OCI-LY3 (cell line): ENCODE results near the gene TMSB15A.
"Not testable (repeated sequence)": the region's sequence is repeated elsewhere in the genome, so short reads cannot be mapped to it uniquely, and the experiment has no call there.

Experiments used
- H2AFZ ChIP-seq: fragments of 200-600, 300-600 bp; shearing (Covaris generic); 2 replicates; pipeline ENCODE4 v1.6.0; 2014; ENCODE audit warnings: antibody characterized with exemption, low read depth, low read length
- H3K27ac ChIP-seq: fragments of 200-600, 300-600 bp; sonication (generic); 2 replicates; pipeline ENCODE4 v1.5.1; 2014; ENCODE audit warnings: mild to moderate bottlenecking, low read length, moderate library complexity, mixed read lengths
- H3K27me3 ChIP-seq: fragments of 200-600, 300-600 bp; sonication (generic); 2 replicates; pipeline ENCODE4 v1.6.1; 2014; ENCODE audit warnings: low read depth, low read length, mixed read lengths
- H3K36me3 ChIP-seq: fragments of 200-600, 300-600 bp; sonication (generic); replicated peaks from 2 replicates; pipeline ENCODE3; 2014; ENCODE audit warnings: low read depth, low read length, mixed read lengths
- H3K4me1 ChIP-seq: fragments of 300-600, 200-600 bp; sonication (generic); 2 replicates; pipeline ENCODE4 v1.6.1; 2014; ENCODE audit warnings: low read length, mixed read lengths
- H3K4me2 ChIP-seq: fragments of 200-600, 300-600 bp; sonication (generic); 2 replicates; pipeline ENCODE4 v1.6.1; 2014; ENCODE audit warnings: low read length, mixed read lengths
- H3K4me3 ChIP-seq: fragments of 300-600, 200-600 bp; sonication (generic); 2 replicates; pipeline ENCODE4 v1.5.1; 2014; ENCODE audit warnings: antibody characterized with exemption, mild to moderate bottlenecking, low read length, moderate library complexity
- H3K79me2 ChIP-seq: fragments of 300-600, 200-600 bp; shearing (Covaris generic); 2 replicates; pipeline ENCODE4 v1.6.1; 2014; ENCODE audit warnings: mild to moderate bottlenecking, low read length, mixed read lengths
- H3K9ac ChIP-seq: fragments of 300-600, 200-600 bp; shearing (Covaris generic); 2 replicates; pipeline ENCODE4 v1.6.0; 2014; ENCODE audit warnings: mild to moderate bottlenecking, low read length, moderate library complexity
- H3K9me3 ChIP-seq: fragments of 200-600, 300-600 bp; shearing (Covaris generic); 2 replicates; pipeline ENCODE4 v1.6.1; 2014; ENCODE audit warnings: low read length, mixed read lengths; ENCODE audit not compliant: insufficient read depth
- H4K20me1 ChIP-seq: fragments of 200-600, 300-600 bp; sonication (generic); 2 replicates; pipeline ENCODE4 v1.6.1; 2016; ENCODE audit warnings: low read length, mixed read lengths; ENCODE audit not compliant: insufficient read depth
- CTCF ChIP-seq: fragments of 200-600, 300-600 bp; sonication (generic); IDR thresholded peaks from 2 replicates; pipeline ENCODE4 v1.5.1; 2014; ENCODE audit warnings: antibody characterized with exemption, low read length, low read depth
- EZH2phosphoT487 ChIP-seq: fragments of 200-600 bp; shearing (Covaris generic); IDR thresholded peaks from 2 replicates; pipeline ENCODE4 v1.6.1; 2018; ENCODE audit warnings: antibody characterized with exemption, mixed run types, low read depth

The TMSB15A gene

DNA sequence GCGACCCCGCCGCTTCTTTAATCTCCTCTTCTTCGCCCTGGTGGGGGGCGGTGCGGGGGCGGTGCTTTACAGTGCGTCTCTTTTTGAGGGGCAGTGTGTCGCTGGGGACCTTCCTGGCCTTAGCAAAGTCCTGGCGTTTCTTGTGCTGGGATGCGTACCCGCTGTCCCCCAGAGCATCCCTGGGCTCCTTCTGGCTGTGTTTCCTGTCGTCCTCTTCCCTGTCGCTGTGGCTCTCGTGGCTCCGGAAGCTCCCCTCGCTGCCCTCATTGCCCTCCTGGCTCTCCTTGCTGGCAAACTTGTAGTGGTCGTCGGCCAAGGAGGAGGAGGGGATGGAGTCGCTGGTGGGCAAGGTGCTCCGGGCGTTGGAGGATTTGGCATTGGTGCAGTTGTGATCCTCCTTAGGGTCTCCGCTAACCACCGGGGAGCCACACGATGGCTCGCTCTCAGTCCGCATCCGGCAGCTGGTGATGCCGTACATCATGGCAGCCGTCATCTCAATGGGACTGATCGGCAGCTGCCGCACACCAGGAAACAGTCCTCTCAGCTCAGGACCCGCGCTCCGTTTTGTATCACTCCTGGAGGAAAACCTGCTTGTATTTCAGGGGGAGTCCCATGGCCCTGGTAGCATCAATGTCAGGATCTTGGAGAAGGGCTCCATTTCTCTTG is 30.4 kb upstream of the TMSB15A start:
- Histone ChIP-seq H3K36me3 (no peaks in the 10 kb centered on the region), H3K79me2 (no peaks in the 10 kb centered on the region), H3K9ac (no peak overlapping the region), H2AFZ (no peak overlapping the region), H4K20me1 (no peaks in the 10 kb centered on the region), H3K27me3 (no peaks in the 10 kb centered on the region), H3K4me1 (no peaks in the 10 kb centered on the region), H3K4me3 (no peak overlapping the region), H3K9me3 (no peaks in the 10 kb centered on the region), H3K4me2 (no peak overlapping the region), H3K27ac (no peak overlapping the region)
- no peak for TF ChIP-seq EZH2phosphoT487
- TF ChIP-seq CTCF = no peak

- not testable (repeated sequence) for H4K20me1 ChIP-seq, H3K4me2 ChIP-seq, H2AFZ ChIP-seq, H3K27me3 ChIP-seq, H3K79me2 ChIP-seq, H3K4me3 ChIP-seq, H3K9ac ChIP-seq, H3K27ac ChIP-seq, H3K36me3 ChIP-seq, H3K9me3 ChIP-seq, H3K4me1 ChIP-seq
These were observed 29.6 kb upstream of the TMSB15A start for GRCh38 chrX:102546175-102546574.

DNA sequence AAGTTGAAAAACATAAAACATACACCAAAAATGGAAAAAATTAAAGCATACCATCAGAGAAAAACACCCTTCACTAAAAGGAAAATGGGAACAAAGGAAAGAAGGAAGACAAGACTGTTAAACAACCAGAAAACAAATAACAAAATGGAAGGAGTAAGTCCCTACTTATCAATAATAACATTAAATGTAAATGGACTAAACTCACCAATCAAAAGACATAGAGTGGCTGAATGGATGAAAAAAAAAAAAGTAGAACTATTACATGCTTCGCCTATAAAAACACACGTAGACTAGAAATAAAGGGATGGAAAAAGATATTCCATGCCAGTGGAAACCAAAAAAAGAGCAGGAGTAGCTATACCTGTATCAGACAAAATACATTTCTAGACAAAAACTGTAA is 19.4 kb upstream of the TMSB15A start:
- no peaks in the 10 kb centered on the region for H3K36me3 ChIP-seq
- no peaks in the 10 kb centered on the region for H4K20me1 ChIP-seq
- H3K27ac ChIP-seq = no peak overlapping the region
- H3K27me3 ChIP-seq = no peaks in the 10 kb centered on the region
- no peak for TF ChIP-seq CTCF
- no peak for TF ChIP-seq EZH2phosphoT487
- no peak overlapping the region for H3K4me3 ChIP-seq
- H3K4me1 ChIP-seq = no peaks in the 10 kb centered on the region
- H3K4me2 ChIP-seq = no peak overlapping the region
- no peaks in the 10 kb centered on the region for H3K79me2 ChIP-seq
- no peak overlapping the region for H2AFZ ChIP-seq
- no peaks in the 10 kb centered on the region for H3K9me3 ChIP-seq
- H3K9ac ChIP-seq = no peak overlapping the region

DNA sequence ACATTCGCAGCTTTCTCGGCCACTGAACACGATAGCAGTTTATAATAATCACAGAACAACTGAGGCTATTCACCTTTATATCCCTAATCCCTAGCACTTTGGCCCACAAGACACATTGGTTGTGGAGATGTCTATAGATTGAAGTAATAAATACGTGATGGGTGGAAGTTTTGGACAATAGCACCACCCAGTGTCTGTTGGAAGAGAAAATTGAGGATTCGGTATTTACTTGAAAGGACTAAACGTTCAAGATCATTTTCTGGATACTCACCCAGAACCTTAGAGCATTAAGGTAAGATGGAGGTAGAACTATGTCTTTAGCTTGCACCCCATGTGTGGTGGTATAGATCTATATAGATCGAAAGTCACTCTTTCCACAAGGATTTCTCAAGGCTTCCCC is 787 bp upstream of the TMSB15A start:
- Histone ChIP-seq H3K27me3 (no peaks in the 10 kb centered on the region), H3K4me1 (no peaks in the 10 kb centered on the region), H4K20me1 (no peaks in the 10 kb centered on the region), H3K4me2 (no peak overlapping the region), H2AFZ (no peak overlapping the region), H3K27ac (no peak overlapping the region), H3K36me3 (no peaks in the 10 kb centered on the region), H3K79me2 (no peaks in the 10 kb centered on the region), H3K9me3 (no peaks in the 10 kb centered on the region), H3K4me3 (no peak overlapping the region), H3K9ac (no peak overlapping the region)
- TF ChIP-seq EZH2phosphoT487 = no peak
- TF ChIP-seq CTCF = no peak
